Mesothelial cell of epicardium (in vitro differentiated cells): ENCODE data around the gene FOXA3. TPM values are rescaled to one million over a fixed set of nuclear protein-coding genes. Genes with fewer than 3 reads are reported as not detected.
A peak's percentile ranks its signal among the peaks of the same experiment; 100 is the strongest.

Source experiments
- DNase-seq, 2 experiments: peaks; one replicate each; pipeline ENCODE4 v3.0.0; 2021; ENCODE audit warnings: low spot score in 2 of 2; ENCODE audit not compliant: unreplicated experiment in 2 of 2
- H3K27ac Mint-ChIP-seq: 2 replicates; pipeline ENCODE4 v1.8.0; 2021; ENCODE audit warnings: mixed read lengths
- H3K27me3 Mint-ChIP-seq: 2 replicates; pipeline ENCODE4 v1.8.0; 2021; ENCODE audit warnings: low read depth, mixed read lengths
- H3K36me3 Mint-ChIP-seq: 2 replicates; pipeline ENCODE4 v1.8.0; 2021; ENCODE audit warnings: mixed read lengths
- H3K4me1 Mint-ChIP-seq: 2 replicates; pipeline ENCODE4 v1.8.0; 2021; ENCODE audit warnings: mixed read lengths
- H3K4me3 Mint-ChIP-seq: 2 replicates; pipeline ENCODE4 v1.8.0; 2021; ENCODE audit warnings: mild to moderate bottlenecking, moderate library complexity, mixed read lengths
- H3K9me3 Mint-ChIP-seq: 2 replicates; pipeline ENCODE4 v1.8.0; 2021; ENCODE audit warnings: mixed read lengths
- total RNA-seq: library from RNA; stranded (reverse); gene quantifications from 3 replicates; pipeline ENCODE4 v1.2.1, GENCODE V29; 2021
- TF ChIP-seq, protein P1 (sequence below): fragments of 200-600 bp; sonication (generic); IDR thresholded peaks from one replicate; pipeline ENCODE4 v1.5.0; 2021; ENCODE audit warnings: antibody characterized with exemption; ENCODE audit not compliant: unreplicated experiment

The FOXA3 gene
- total RNA-seq, 1 donor from 2014 or later, result not detected

DNA sequence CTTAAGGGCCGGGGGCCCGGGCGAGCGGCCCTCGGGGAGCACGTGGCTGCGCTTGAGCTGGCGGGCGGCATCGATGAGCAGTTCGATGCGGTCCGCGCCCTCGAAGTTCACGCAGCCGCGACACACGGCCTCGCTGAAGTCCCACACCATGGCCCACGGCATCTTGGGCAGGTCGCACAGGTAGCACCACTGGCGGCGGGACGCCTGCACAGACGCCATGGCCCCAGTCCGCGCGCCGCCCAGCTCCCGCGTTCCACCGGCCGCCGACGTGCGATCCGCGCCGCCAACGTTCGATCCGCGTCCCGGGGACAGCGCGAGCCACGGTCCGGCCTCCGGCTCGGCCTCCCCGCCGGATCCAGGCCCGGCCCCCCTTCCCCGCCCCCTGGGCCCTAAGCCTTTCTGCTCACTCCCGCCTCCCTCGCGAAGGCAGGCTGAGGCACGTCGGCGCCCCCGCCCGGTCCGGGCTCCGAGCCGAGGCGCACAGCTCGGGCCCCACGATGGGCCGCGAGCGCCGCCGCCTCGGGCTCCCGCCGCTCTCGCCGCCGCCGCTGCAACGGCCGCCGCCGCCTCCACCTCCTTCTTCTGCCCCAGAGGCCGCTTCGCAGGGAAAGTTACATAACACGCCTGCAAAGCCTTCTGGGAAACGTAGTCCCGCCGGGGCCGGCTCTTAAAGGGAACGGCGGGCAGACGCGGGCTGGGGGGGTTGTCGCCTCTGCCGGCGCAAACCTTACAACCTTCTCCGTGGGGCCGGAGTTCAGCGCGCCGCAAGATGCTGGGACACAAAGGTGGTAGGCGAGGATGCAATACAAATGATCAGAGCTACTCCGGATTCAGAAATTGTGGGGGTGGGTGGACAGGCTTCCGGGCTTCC lies 21.7 kb downstream of the FOXA3 start, which contains the start of gene IRF2BP1:
TSS of gene IRF2BP1 (minus strand) at position 586 of the 871 bp plus-strand sequence. CDS start at position 219, 367 bp downstream.
- Mint-ChIP-seq H3K27ac (peak within 1 kb of the TSS; percentile 99), H3K4me3 (peak within 1 kb of the TSS; percentile 96), H3K9me3 (no peaks in the 10 kb centered on the region), H3K36me3 (peaks cover 7% of the 10 kb centered on the region), H3K27me3 (no peaks in the 10 kb centered on the region), H3K4me1 (peaks cover 25% of the 10 kb centered on the region)
- peak; percentile 83 to 89 for DNase-seq
- TF ChIP-seq, protein P1, sequence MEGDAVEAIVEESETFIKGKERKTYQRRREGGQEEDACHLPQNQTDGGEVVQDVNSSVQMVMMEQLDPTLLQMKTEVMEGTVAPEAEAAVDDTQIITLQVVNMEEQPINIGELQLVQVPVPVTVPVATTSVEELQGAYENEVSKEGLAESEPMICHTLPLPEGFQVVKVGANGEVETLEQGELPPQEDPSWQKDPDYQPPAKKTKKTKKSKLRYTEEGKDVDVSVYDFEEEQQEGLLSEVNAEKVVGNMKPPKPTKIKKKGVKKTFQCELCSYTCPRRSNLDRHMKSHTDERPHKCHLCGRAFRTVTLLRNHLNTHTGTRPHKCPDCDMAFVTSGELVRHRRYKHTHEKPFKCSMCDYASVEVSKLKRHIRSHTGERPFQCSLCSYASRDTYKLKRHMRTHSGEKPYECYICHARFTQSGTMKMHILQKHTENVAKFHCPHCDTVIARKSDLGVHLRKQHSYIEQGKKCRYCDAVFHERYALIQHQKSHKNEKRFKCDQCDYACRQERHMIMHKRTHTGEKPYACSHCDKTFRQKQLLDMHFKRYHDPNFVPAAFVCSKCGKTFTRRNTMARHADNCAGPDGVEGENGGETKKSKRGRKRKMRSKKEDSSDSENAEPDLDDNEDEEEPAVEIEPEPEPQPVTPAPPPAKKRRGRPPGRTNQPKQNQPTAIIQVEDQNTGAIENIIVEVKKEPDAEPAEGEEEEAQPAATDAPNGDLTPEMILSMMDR, result no peak

DNA sequence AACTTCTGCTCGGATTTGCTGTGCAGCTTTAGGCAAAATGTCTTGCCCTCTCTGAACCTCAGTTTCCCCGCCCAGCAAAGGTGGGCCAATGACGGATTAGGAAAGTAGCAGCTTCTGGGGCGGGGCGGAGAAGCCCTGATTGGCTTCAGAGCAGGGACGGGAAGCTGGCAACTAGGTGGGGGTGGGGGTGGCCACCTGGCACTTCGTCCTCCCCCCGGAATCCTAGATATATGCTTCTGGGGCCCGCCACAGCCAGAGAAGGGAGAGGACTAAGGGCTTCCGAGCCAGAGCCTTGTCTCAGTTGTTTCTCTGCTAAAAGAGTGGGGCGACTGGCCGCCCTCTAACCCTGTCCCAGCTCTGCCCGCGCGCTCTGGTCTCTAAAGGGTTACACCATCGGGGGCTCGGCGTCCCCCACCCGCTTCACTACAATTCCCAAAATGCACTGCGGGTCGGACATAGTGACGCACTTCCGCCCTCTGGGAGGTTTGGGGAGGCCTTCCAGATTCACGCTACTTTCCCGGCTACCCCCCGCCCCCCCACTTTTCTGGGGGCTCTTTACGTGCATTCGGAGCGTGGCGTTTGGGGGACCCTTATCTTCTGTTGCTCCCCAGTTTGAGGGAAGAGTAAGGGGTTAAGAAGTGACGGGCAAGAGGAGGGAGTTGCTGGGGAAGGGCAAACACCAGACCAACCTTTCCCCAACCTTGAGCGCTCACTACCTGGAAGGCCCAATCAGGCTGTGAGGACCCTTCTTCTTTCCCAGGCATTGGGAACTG lies 22.5 kb downstream of the FOXA3 start:
- DNase-seq, result peak; percentile 79 to 88
- TF ChIP-seq, protein P1, result no peak
- H3K27ac Mint-ChIP-seq, result peak overlapping the region; percentile 99
- peaks cover 22% of the 10 kb centered on the region for H3K4me1 Mint-ChIP-seq
- H3K27me3 Mint-ChIP-seq, result no peaks in the 10 kb centered on the region
- peaks cover 7% of the 10 kb centered on the region for H3K36me3 Mint-ChIP-seq
- H3K9me3 Mint-ChIP-seq, result no peaks in the 10 kb centered on the region
- peak overlapping the region; percentile 96 for H3K4me3 Mint-ChIP-seq

DNA sequence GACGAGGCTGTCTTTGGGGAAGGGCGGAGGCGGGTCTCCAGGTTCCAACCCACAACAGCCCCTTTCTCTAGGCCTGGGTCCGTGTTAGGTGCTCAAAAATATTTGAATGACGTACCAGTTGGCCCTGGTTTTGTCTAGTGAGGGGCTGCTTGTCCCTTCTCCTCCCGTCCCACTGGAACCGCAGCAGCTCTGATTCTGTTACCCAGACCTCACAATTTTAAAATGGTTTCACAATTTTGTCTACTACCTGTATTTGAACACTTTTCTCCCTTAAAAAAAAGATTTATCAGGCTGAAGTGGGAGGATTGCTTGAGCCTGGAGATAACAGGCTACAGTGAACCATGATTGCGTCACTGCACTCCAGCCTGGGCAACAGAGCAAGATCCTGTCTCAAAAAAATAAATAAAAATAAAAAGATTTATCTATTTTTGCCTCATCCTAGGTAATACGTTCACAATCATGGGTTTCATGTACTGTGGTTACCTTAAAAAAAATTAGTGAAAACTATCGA lies 23.1 kb downstream of the FOXA3 start:
- TF ChIP-seq, protein P1, result no peak
- peak overlapping the region; percentile 96 for H3K4me3 Mint-ChIP-seq
- peaks cover 18% of the 10 kb centered on the region for H3K4me1 Mint-ChIP-seq
- H3K36me3 Mint-ChIP-seq, result peaks cover 7% of the 10 kb centered on the region
- no peaks in the 10 kb centered on the region for H3K27me3 Mint-ChIP-seq
- DNase-seq, result no peak
- peak overlapping the region; percentile 99 for H3K27ac Mint-ChIP-seq
- H3K9me3 Mint-ChIP-seq, result no peaks in the 10 kb centered on the region

DNA sequence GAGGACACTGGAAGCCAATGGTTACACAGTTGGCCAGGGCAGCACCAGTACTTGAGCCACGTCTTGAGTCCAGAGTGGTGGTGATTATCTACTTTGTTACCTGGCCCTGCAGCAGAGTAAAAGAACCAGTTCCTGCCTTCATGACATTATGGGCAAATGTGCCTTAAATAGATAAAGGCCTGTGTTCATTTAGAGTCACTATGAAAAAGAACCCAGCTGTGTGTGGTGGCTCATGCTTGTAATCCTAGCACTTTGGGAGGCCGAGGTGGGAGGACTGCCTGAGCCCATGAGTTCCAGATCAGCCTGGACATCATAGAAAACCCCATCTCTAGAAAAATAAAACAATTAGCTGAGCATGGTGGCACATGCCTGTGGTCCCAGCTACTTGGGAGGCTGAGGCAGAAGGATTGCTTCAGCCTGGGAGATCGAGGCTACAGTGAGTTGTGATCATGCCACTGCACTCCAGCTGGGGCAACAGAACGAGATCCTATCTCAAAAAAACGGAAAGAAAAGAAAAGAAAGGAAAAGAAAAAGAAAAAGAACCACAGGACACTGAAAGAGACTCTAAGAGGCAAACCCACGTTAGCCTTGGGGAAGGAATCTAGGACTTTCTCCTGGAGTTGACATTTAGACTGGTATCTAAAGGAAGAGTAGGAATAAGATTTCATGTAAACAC lies 25.2 kb downstream of the FOXA3 start:
- TF ChIP-seq, protein P1, result no peak

DNA sequence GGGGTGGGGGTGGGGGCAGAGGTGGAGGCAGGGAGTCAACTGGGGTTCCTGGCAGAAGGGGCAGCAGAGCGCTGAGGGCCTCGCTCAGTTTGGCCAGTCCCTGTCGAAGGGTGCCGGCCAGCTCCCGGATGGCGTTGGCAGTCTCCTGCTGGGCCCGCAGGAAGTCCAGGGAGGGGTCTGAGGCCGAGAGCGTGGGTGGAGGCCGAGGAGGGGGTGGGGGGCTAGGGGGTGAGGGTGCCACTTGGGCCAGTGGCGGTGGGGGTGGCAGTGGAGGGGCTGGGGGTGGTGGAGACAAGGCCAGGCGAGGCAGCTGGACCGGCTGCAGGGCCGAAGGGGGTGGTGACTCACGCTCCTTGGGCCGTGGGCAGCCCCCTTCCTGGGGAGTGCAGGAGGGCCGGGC lies 26.8 kb downstream of the FOXA3 start:
- peaks cover 13% of the 10 kb centered on the region for H3K36me3 Mint-ChIP-seq
- no peaks in the 10 kb centered on the region for H3K9me3 Mint-ChIP-seq
- peaks cover 5% of the 10 kb centered on the region for H3K4me1 Mint-ChIP-seq
- TF ChIP-seq, protein P1, result no peak
- no peak overlapping the region for H3K27ac Mint-ChIP-seq
- no peak for DNase-seq
- H3K27me3 Mint-ChIP-seq, result no peaks in the 10 kb centered on the region
- H3K4me3 Mint-ChIP-seq, result no peak overlapping the region

More for the DNA sequence above, 25.2 kb downstream of the FOXA3 start:
- Mint-ChIP-seq H3K27me3 (no peaks in the 10 kb centered on the region), H3K4me3 (no peak overlapping the region), H3K9me3 (no peaks in the 10 kb centered on the region), H3K4me1 (peaks cover 5% of the 10 kb centered on the region), H3K36me3 (peaks cover 4% of the 10 kb centered on the region), H3K27ac (no peak overlapping the region)
- DNase-seq, result no peak
